Activated CD4-positive, CD25-positive, alpha-beta regulatory T cell (primary cell): ENCODE data around the gene CLDN22.
A peak's percentile ranks its signal among the peaks of the same experiment; 100 is the strongest.

Experiments used
- DNase-seq, 4 experiments: peaks; one replicate each; lab custom pipeline; 2025; lab: John Stamatoyannopoulos, UW

CLDN22 gene

DNA sequence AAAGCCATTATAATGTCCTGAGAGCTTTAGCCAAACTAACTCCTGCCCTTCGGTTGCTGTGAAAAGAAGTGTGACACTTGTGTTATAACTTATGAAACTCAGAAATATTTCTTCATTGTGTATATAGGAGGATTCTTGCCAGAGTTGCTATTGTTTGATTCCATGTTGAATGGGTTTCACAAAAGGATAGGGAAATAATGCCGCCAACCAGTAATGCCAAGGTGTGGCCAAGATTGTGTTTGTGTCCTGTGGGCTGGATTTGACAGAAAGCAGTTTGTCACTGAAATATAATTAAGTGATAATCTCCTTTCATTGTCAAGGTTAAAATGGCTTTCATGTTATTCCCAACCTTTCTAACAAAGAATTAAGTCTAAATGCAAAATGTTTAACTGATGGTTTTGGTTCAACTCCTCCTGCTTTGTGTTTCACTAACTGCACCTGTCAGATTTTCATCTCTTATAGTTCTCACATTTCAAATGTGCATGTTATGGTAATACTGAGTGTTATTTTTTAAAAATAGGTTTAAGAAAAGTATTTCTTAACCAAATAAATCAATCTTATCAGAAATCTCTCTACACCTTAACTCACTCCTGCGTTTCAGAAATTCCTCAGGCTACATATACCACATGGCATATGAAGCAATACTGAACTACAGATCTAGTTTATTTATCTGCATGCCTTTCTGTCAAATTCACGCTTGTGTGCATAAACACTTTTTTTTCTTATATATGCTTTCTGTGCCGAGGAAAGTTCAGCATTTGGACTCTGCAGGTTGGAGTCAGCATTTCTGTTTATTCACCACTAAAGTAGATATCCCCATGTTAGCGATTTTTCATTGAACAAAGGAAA, at the start of gene CLDN22:
Gene CLDN22, minus strand, starts transcription at position 66 of the 849 bp plus-strand sequence. Its CDS starts 58 bp downstream, at position 8.
- DNase-seq: no peak

DNA sequence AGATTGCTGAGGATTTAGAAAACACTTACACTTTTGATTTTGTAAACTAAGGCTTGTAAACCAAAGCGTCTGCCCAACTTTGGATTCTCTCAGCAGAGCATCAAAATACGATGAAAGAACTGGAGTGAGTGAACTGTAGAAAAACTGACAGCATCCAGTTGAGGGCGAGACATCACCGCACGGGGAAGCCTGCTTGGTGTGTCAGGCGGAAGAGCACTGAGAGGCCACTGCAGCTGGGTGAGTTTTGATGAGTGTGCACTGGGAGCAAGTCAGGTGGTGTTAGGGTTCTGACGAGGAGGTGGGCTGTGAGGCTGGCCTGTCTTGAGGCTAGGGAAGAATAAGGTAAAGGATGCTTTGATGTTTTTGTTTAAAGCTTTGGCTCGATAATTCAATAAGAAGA, 49.0 kb upstream of the CLDN22 start:
- DNase-seq: no peak

DNA sequence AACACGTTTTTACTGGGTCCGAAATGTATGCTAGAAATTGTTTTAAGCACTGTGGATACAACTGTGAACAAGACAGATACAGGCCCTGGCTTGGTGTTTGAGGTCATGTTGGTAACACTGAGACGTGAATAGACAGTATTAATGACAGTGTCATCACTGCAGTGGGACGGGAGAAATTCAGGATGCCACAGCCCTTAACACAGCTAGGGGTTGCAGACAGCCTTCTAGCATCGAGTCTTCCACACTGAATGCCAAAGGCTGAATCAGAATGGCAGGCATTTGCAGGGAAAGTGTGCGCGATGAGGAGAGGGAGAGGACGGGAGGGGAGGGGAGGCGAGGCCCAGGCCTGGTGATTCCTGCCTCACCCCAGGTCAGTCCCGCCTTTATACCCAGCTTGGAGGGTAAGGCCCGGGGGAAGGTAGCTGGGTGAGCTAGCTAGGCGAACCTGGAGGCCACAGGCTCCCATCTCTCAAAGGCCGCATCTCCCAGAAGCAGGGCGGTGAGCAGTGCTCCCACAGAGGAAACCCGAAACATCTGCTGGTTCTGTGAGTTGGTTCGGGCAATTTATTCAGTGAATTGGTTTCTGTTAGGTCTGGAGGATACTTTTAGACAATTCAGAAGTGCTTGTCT, 46.2 kb upstream of the CLDN22 start:
- DNase-seq: no peak

DNA sequence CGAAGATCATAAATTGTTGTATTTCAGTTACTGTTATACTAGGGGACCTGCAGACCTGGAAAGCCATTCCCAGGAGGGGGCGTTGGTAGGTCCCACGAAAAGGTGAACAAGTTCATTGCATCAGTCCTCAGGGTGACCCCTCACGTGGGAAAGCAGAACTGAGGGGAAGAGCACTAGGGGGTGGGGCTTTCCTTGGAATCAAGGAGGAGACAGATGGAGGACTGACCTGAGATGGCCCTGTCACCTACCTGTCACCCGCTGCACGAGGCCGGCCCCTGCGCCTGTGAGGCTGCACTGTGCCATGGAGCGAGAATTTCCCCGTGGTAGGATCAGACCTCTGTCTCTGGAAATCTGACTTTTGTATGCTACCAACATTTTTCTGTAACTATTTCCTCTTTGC, 43.9 kb upstream of the CLDN22 start:
- no peak for DNase-seq

DNA sequence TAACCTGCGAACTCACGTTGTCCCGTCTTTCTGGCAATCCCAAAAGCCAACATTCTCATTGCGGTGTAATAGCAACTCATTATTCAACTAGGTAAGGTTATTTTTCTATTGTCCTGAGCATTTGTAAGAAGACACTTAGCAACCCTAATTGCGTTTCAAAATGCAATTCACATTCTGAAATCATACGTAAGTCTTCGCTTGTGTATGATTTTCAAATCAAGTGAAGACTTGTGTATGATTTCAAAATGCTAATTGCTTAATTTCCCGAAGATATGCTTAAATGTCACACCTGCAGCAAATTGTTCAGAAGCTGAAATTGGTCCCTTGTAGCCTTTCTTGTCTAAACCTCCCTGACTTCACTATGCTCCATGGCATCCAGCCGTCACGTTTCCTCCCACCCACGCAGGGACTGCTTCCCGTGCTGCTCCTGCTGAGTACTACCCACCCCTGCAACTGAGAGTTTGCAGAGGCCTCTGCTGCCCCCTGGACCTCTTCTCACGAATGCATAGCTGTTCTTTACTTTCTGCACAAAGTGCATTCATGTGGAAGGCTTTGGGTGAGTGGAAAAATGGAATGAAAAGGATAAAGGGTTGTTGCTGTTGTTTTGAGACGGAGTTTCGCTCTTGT, 43.0 kb upstream of the CLDN22 start:
- DNase-seq: no peak

DNA sequence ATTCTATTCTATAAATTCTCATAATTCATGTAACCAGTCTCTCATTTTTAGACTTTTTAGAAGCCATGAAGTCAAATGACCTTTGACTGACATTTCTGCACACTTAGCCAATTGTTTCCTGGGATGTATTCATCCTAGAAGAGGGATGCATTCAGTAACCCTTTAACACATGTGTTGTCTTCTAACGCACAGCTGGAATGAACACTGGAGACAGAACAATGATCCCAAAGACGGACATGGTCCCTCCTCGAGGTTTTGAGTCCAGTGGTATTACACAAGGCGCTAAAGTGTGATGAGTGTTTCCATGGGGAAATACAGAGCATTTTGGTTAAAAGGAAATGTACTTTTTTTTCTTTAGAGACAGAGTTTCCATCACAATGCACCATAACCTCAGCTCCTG, 42.0 kb upstream of the CLDN22 start:
- no peak for DNase-seq

DNA sequence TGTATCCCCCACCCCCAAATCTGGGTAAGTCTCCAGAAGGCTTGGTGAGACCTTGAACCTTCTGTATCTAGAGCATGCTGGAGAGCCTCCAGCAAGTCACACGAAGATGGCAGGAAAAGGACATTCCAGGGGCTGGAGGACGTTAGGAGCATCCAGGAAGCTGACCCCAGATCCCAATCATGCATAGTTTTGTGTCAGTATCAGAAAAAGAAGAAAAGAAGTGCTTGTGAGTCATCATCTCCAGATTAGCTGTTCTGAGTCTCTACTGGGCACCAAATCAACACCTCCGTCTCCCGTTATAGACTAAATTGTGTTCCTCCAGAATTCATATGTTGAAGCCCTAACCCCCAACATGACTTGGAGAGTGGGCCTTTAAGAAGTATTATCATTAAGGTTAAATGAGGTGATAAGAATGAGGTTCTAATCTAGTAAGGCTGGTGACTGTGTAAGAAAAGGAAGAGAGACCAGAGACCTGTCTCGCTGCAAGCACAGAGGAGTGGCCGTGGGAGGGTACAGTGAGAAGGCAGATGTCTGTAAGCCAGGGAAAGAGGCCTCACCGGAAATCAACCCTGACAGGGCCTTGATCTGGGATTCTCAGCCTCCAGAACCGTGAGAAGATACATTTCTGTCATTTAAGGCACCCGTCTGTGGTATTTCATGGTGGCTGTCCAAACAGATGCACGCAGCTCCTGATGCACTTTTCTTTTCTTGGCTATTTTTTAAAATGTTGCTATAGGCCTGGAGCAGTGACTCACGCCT, 40.3 kb upstream of the CLDN22 start:
- no peak for DNase-seq

DNA sequence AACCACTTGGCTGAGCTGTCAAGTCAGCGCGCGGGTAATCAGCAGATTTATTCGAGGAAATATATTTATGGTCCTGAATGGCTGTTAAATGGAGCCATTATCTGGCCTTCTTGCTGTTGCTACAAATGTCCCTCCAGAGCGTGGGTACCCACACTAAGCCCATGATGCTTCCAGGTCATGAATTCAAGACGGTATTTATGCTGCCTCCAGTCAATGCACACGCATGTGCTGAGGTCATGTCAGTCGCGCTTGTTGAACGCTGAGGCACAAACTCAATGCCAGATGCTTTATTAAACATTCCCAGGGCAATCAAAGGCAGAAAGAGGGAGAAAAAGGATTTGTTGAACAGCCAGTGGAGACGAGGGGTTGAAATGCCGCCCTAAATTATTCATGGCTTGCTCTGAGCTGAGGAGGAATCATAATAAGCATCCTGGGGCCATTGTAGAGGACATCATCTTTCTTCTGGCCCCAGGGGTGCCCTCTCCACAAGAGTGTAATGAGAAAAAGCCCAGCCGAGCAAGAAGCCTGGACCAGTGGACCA, 38.2 kb upstream of the CLDN22 start:
- DNase-seq: no peak

DNA sequence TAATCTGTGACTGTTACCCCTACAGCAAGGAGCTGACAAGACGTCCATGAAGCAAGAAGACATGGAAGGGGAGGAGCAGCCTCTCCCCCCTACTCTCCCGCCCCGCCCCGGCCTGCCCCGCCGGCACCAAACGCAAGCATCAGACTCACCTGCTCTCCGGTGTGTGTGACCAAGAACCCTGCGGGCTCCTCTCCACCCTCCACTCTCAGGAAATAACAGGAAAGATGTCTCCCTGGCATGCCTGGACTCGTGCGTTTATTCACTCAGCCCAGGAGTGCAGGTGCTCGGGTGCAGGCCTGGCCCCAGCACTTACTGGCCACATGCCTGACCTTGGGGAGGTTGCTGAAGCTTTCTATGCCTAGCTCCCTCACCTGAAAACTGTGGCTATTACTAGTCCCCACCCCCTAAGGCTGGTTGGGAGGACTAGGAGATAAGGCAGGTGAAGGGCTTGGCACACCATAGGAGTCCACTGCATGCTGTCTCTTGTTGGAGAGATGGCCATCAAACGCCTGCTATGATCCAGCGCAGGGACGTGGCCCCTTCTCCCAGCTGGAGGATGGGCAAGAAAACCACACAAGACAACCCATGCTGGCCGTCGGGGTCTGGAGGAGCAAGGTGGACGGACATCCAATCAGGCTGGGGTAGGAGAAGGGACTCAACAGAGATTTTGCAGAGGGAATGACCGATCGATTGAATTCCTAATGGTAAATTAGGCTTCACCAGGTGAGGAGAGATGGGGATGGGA, 37.0 kb upstream of the CLDN22 start:
- DNase-seq: no peak

DNA sequence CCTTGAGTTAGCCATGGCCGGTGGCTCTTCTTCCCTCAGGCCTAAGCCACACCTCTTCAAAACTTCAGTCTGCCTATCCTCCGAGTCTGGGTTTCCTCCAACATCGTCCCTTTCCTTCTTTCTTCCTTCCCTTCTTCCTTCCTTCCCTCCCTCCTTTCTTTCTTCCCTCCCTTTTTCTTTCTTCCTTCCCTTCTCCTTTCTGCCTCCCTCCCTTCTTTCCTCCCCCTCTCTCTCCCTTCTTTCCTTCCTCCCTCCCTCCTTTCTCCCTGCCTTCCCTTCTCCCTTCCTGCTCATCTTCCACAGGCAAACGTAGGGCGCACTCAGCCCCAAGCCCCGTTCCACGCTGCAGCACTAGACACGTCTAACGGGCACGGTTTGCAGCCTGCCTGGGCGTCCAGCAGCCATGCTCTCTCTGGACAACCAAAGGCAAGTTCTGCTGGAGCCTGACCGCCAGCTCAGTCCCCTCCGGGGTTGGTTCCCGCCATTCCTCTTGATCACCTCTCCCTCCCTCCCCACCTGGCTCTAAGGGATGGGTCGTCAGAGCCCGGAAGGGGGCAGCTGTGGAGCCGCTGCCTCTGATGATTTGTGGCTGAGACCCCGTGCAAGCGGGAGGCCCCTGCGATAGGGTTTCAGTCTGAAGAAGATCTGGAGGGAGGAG, 36.2 kb upstream of the CLDN22 start:
- DNase-seq: no peak

DNA sequence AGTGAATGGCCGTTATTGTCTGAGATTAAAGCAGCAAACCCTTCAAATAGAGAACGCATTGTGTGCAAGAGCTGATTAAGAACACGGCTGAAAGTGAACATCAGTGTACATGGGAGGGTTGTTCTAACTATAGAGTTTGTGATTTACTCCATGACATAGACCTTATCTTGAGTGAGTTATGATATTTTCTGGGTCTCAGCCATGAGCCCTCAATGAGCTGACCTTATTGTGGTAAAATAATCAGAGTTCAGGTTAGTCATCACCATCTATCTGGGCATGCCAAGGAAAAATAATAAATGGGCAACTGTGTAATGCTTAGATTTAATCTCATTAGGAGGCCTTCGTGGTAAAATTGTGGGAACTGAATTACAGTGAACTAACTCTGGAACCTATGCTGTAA, 35.3 kb upstream of the CLDN22 start:
- no peak for DNase-seq

DNA sequence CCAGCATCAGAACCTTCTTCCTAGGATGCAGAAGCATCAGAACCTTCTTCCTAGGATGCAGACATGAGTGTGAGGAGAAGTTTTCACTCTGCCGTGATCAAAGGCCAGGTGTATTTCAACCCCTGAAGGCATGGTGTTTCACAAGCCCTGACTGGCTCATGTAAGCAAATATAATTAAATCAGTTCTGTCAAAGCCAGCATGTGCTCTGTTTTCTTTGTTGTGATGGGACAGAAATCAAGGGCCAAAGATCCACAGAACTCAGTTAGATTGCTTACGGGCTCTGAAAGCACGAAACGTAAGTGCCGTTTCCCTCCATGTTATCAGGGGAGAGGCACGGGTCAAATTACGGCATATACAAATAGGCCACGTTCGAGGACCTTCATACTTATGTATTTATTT, 34.1 kb upstream of the CLDN22 start:
- no peak for DNase-seq

DNA sequence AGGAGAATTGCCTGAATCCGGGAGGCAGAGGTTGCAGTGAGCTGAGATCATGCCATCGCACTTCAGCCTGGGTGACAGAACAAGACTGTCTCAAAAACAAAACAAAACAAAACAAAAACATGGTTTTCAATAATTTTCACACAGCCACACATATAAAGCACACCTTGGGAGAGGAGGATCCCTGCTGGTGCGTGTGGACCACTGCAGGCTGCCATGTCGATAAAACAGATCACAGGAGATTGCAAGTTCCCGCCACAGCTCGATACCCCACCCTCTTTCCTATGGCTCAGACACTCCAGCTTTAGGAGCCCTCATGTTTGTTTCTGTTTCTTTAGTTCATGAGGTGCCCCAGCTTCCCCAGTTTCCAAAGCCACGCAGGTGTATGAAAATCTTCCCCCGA, 33.5 kb upstream of the CLDN22 start:
- no peak for DNase-seq

DNA sequence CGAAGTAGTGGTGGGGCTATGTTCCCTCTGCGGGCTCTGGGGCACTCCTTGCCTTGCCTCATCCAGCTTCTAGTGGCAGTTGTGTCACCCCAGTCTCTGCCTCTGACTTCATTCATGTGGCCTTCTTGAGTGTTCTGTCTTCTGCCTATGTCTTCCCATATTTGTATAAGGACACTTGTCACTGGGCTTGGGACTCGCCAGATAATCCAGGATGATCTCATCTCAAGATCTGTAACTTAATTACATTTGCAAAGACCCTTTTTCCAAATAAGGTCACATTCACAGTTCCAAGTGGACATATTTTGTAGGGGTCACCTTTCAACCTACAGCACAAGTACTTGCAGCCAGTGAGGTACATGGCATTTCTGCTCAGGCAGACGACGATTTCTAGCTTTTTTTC, 32.5 kb upstream of the CLDN22 start:
- no peak for DNase-seq

DNA sequence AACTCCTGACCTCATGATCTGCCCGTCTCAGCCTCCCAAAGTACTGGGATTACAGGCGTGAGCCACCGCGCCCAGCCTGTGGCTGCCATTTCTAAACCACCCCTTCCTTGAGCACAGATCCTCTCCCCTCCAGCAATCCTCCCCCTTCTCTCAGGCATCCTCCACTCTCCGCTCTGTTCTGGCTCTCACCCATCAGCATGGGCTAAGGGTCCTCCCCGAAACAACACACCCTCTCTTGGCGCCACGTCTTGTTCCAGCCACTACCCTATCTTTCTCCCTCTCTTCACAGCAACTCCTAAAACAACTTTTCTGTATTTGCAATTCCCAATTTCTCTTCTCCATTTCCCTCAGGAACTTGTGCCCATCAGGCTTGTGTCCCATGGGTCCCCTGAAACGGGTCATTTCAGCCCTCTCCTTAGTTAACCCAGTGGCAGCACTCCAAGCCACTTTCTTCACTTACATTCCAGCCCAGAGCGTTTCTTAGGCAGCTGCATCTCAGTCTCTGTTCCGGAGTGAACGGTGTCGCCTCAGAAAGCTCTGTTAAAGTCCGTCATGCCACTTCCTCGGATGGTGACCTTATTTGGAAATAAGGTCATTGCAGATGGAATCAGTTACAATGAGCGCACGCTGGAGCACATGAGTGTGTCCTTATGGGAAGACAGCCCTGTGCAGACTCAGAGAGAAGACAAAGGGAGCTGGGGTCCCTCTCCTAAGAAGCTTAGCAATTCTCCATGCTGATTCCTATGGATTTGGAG, 30.4 kb upstream of the CLDN22 start:
- no peak for DNase-seq

DNA sequence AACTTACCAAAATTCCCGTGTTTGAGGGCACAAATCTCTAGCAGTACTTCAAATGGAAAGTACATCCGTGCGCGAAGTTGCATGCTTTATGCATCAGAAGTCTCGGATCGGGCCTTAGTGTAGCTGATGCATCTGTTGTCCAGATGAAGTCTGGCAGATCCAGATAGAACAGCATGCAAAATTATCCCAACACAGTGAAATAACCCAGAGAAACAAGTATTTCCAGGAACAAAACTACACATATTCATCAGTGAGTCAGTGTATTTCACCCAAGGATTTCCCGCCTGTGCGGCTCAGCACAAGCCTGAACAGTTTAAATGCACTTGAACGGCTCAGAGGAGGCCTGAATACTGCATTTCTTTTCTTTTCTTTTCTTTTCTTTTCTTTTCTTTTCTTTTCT, 29.6 kb upstream of the CLDN22 start:
- DNase-seq: no peak

DNA sequence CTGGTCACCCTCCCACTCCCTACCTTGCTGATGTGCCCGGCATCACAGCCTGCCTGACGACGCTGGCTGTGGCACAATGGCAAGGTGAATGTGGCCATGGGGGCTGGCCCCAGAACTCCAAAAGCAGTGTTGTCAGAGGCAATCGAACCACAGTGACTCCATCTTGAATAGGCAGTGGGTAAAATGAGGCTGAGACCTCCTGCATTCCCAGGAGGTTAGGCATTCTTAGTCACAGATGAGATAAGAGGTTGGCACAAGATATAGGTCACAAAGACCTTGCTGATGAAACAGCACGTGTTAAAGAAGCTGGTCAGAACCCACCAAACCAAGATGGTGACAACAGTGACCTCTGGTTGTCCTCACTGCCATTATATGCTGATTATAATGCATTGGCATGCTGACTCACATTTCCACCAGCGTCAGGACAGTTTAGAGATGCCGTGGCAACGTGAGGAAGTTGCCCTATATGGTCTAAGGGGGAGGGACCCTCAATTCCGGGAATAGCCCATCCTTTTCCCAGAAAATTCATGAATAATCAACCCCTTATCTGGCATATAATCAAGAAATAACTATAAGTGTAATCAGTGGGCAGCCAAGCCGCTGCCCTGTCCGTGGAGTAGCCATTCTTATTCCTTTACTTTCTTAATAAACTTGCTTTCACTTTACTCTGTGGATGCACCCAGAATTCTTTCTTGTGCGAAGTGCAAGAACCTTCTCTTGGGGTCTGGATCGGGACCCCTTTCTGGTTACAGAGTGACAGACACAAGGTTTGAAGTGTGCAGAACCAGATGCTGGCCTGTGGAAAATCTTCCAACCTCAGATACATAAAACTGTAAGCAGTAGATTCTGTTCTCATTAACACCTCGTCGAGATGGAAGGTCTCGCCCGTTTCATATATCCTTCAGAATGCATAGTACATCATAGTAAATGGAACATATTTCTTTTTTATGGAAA, 28.9 kb upstream of the CLDN22 start:
- DNase-seq: peak in 1 of 4 experiments; percentile 14

DNA sequence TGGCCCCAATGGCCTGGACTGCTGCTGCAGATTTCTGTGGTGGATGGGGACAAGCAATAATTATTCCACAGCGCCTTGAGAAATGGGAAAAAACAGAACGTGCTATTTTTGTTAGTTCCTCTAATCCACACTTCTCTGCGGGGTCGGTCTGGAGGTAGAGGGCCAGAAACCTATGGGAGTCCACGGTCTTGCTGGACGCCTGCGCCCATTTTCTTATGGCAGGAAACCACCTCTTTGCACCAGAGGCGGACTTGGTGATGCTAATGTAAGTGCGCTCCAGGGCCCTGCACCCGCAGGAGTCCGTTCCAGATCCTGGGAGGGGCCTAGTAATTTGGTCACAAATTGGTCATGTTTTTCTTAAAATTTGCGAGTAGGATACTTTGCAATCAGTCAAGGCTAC, 28.1 kb upstream of the CLDN22 start:
- no peak for DNase-seq

DNA sequence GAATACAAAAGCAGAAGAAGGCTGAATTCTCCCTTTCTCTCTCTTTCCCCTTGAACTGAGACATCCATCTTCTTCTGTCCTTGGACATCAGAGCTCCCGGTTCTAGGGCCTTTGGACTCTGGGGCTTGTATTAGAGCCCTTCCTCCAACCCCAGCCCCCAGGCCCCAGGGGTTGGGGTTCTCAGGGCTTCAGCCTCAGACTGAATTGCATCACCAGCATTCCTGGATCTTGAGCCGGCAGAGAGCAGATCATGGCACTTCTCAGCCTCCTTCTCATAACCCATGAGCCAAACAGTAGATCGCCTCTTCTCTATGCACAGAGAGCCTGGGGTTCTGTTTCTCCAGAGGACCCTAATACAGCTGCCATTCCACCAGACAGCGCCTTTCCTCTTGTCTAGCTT, 27.5 kb upstream of the CLDN22 start:
- no peak for DNase-seq
